Lung (tissue), 12 donors: ENCODE measurements around the gene EIF5. TPM values are rescaled to one million over a fixed set of nuclear protein-coding genes. Genes with fewer than 3 reads are reported as not detected.
"Not testable (repeated sequence)": the region's sequence is repeated elsewhere in the genome, so short reads cannot be mapped to it uniquely, and the experiment has no call there.

Source experiments
- ATAC-seq: fragments of 200-7000 bp; cut with Tn5 transposase; one replicate; pipeline ENCODE4 v1.9.1; 2020; ENCODE audit warnings: moderate number of reproducible peaks; ENCODE audit not compliant: insufficient read depth, low FRiP score
- DNase-seq, 3 donors: peaks; one replicate each; pipeline ENCODE4 v3.0.0-alpha.2; 2013 to 2017
- H3K27ac ChIP-seq, 2 donors: one replicate each; pipeline ENCODE4 v1.5.1; 2013; ENCODE audit warnings: mild to moderate bottlenecking in 2 of 2, moderate library complexity in 2 of 2, control low read depth in 1 of 2, inconsistent platforms in 1 of 2, low read depth in 1 of 2, low read length in 1 of 2
- H3K27me3 ChIP-seq, 3 donors: one replicate each; pipeline ENCODE4 v1.5.1; 2013; ENCODE audit warnings: low read length in 2 of 3; ENCODE audit not compliant: control insufficient read depth in 3 of 3, insufficient read depth in 3 of 3
- H3K36me3 ChIP-seq, 4 donors: one replicate each; pipeline ENCODE4 v1.5.1; 2013; ENCODE audit warnings: low read length in 4 of 4, mild to moderate bottlenecking in 1 of 4, moderate library complexity in 1 of 4; ENCODE audit not compliant: control insufficient read depth in 4 of 4, insufficient read depth in 4 of 4
- H3K4me1 ChIP-seq, 5 donors: one replicate each; pipeline ENCODE4 v1.5.1; 2013; ENCODE audit warnings: low read length in 5 of 5, mild to moderate bottlenecking in 2 of 5, moderate library complexity in 1 of 5; ENCODE audit not compliant: control insufficient read depth in 5 of 5, insufficient read depth in 5 of 5
- H3K4me3 ChIP-seq: one replicate; pipeline ENCODE4 v1.5.1; 2013; ENCODE audit warnings: mild to moderate bottlenecking, control low read depth, moderate library complexity
- H3K9ac ChIP-seq, 2 donors: one replicate each; pipeline ENCODE4 v1.5.1; 2013; ENCODE audit warnings: low read length in 2 of 2, control low read depth in 1 of 2; ENCODE audit not compliant: insufficient read depth in 1 of 2
- H3K9me3 ChIP-seq, 4 donors: one replicate each; pipeline ENCODE4 v1.5.1; 2013; ENCODE audit warnings: low read length in 3 of 4, mild to moderate bottlenecking in 1 of 4, moderate library complexity in 1 of 4; ENCODE audit not compliant: control insufficient read depth in 4 of 4, insufficient read depth in 3 of 4
- WGBS, 2 donors: extraction: QIAGEN DNeasy Blood & Tissue Kit; methylation state at CpG; one replicate each; pipeline ENCODE4 v1.1.7; 2013; 5-methylcytosine and 5-hydroxymethylcytosine counted together
- polyA plus RNA-seq, 2 donors: library from polyadenylated mRNA; stranded (reverse); fragments of 200-250 nt; gene quantifications; one replicate each; pipeline ENCODE4 v1.2.1, GENCODE V29; 2013
- total RNA-seq, 2 donors: library from RNA; depleted of rRNA in 1 of 2; stranded (reverse); fragments of >200 nt in 1 of 2; gene quantifications; one replicate each; pipeline ENCODE4 v1.2.1, GENCODE V29; 2014 to 2021
- TF ChIP-seq, protein P1 (sequence below): IDR thresholded peaks from 2 replicates; pipeline ENCODE4 v1.5.1; 2012; ENCODE audit warnings: mild to moderate bottlenecking; ENCODE audit errors: control extremely low read depth, extremely low read depth
- donor health status: control.
- donor health status: control.
- donor health status: Bipolar disorder and iron deficiency.
- donor health status: healthy.
- donor health status: DM: yes; HTN: yes; CAD: no.

Gene EIF5
- total and polyA plus RNA-seq, 4 donors, result 50.4 to 255 (median 161) TPM

- ATAC-seq (no peak), DNase-seq (no peak)
- peaks cover 0 to 2% (median 0%) of the 10 kb centered on the region in 5 donors for H3K4me1 ChIP-seq
- no peaks in the 10 kb centered on the region for H3K9me3 ChIP-seq
- no peak overlapping the region for H3K4me3 ChIP-seq
- H3K27me3 ChIP-seq, result no peaks in the 10 kb centered on the region
- no peaks in the 10 kb centered on the region for H3K36me3 ChIP-seq
- TF ChIP-seq, protein P1, sequence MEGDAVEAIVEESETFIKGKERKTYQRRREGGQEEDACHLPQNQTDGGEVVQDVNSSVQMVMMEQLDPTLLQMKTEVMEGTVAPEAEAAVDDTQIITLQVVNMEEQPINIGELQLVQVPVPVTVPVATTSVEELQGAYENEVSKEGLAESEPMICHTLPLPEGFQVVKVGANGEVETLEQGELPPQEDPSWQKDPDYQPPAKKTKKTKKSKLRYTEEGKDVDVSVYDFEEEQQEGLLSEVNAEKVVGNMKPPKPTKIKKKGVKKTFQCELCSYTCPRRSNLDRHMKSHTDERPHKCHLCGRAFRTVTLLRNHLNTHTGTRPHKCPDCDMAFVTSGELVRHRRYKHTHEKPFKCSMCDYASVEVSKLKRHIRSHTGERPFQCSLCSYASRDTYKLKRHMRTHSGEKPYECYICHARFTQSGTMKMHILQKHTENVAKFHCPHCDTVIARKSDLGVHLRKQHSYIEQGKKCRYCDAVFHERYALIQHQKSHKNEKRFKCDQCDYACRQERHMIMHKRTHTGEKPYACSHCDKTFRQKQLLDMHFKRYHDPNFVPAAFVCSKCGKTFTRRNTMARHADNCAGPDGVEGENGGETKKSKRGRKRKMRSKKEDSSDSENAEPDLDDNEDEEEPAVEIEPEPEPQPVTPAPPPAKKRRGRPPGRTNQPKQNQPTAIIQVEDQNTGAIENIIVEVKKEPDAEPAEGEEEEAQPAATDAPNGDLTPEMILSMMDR, result no peak
- WGBS, 2 donors, result 81 to 89% methylated on average over 7 of the region's 7 CpGs
- H3K27ac ChIP-seq, result no peak overlapping the region
- no peak overlapping the region for H3K9ac ChIP-seq
Measured at GRCh38 chr14:103353362-103353761, 19.3 kb downstream of the EIF5 start.

- Histone ChIP-seq H3K36me3 (no peaks in the 10 kb centered on the region), H3K27ac (no peak overlapping the region), H3K9me3 (no peaks in the 10 kb centered on the region), H3K27me3 (no peaks in the 10 kb centered on the region), H3K4me3 (no peak overlapping the region), H3K9ac (no peak overlapping the region), H3K4me1 (peaks cover 0 to 2% (median 0%) of the 10 kb centered on the region in 5 donors)
- ATAC-seq (no peak), DNase-seq (no peak)
- TF ChIP-seq, protein P1, result no peak
- WGBS, 2 donors, result 85 to 91% methylated on average over 7 of the region's 7 CpGs
Measured at GRCh38 chr14:103354141-103354540, 20.1 kb downstream of the EIF5 start.

GRCh38 chr14:103356024-103356682 is 22.1 kb downstream of the EIF5 start:
- ATAC-seq (no peak), DNase-seq (peak in 1 of 3 donors; percentile 58)
- no peak overlapping the region for H3K4me3 ChIP-seq
- no peak overlapping the region for H3K27ac ChIP-seq
- H3K36me3 ChIP-seq, result no peaks in the 10 kb centered on the region
- H3K9ac ChIP-seq, result no peak overlapping the region
- WGBS, 2 donors, result 69 to 72% methylated on average over 9 of the region's 9 CpGs
- H3K4me1 ChIP-seq, result peaks cover 0 to 2% (median 0%) of the 10 kb centered on the region in 5 donors
- no peaks in the 10 kb centered on the region for H3K9me3 ChIP-seq
- TF ChIP-seq, protein P1, result no peak
- H3K27me3 ChIP-seq, result no peaks in the 10 kb centered on the region

GRCh38 chr14:103357552-103357951 is 23.5 kb downstream of the EIF5 start:
- H3K36me3 ChIP-seq, H3K9ac ChIP-seq, H3K27ac ChIP-seq, DNase-seq, H3K9me3 ChIP-seq, H3K4me1 ChIP-seq, ATAC-seq, H3K27me3 ChIP-seq, H3K4me3 ChIP-seq: not testable (repeated sequence)
- 88 to 97% methylated on average over 10 of the region's 10 CpGs for WGBS, 2 donors
